Trophoblast cell (in vitro differentiated cells and primary cell): ENCODE results near the gene SHCBP1L.
"Not testable (repeated sequence)": the region's sequence is repeated elsewhere in the genome, so short reads cannot be mapped to it uniquely, and the experiment has no call there.

Experiments
- DNase-seq, 2 donors: peaks; one replicate each; pipeline ENCODE4 v3.0.0-alpha.2; 2016
- H2AFZ ChIP-seq: 2 replicates; pipeline ENCODE4 v1.6.1; 2013; ENCODE audit warnings: low read length, moderate library complexity, mild to moderate bottlenecking; ENCODE audit not compliant: insufficient read depth, poor library complexity
- H2AK5ac ChIP-seq: 2 replicates; pipeline ENCODE4 v1.6.1; 2013; ENCODE audit warnings: mild to moderate bottlenecking, low read length
- H2BK120ac ChIP-seq: 2 replicates; pipeline ENCODE4 v1.6.1; 2013; ENCODE audit warnings: low read length, mild to moderate bottlenecking, moderate library complexity; ENCODE audit not compliant: insufficient read depth, poor library complexity
- H2BK12ac ChIP-seq: 2 replicates; pipeline ENCODE4 v1.6.1; 2013; ENCODE audit warnings: mild to moderate bottlenecking, low read length, moderate library complexity
- H2BK5ac ChIP-seq: 2 replicates; pipeline ENCODE4 v1.6.1; 2013; ENCODE audit warnings: low read length, low read depth, moderate library complexity, mild to moderate bottlenecking; ENCODE audit not compliant: poor library complexity
- H3K14ac ChIP-seq: 2 replicates; pipeline ENCODE4 v1.6.1; 2013; ENCODE audit warnings: mild to moderate bottlenecking, low read length
- H3K18ac ChIP-seq: 2 replicates; pipeline ENCODE4 v1.6.1; 2013; ENCODE audit warnings: mild to moderate bottlenecking, low read length
- H3K23ac ChIP-seq: 2 replicates; pipeline ENCODE4 v1.6.1; 2013; ENCODE audit warnings: low read length
- H3K27ac ChIP-seq: 2 replicates; pipeline ENCODE4 v1.5.1; 2013; ENCODE audit warnings: low read depth, mild to moderate bottlenecking, inconsistent platforms, low read length, moderate library complexity
- H3K27me3 ChIP-seq: 2 replicates; pipeline ENCODE4 v1.6.1; 2013; ENCODE audit warnings: inconsistent platforms, mild to moderate bottlenecking, low read length, moderate library complexity; ENCODE audit not compliant: insufficient read depth
- H3K36me3 ChIP-seq, 2 experiments: 1 replicate in 1 of 2; 2 replicates in 1 of 2; pipeline ENCODE4 v1.6.1; 2013; ENCODE audit warnings: low read length in 2 of 2, mild to moderate bottlenecking in 2 of 2, moderate library complexity in 1 of 2; ENCODE audit not compliant: insufficient read depth in 2 of 2, control insufficient read depth in 1 of 2
- H3K4ac ChIP-seq: 2 replicates; pipeline ENCODE4 v1.6.1; 2013; ENCODE audit warnings: low read depth, mild to moderate bottlenecking, low read length, moderate library complexity
- H3K4me1 ChIP-seq, 2 experiments: 1 replicate in 1 of 2; 2 replicates in 1 of 2; pipeline ENCODE4 v1.6.1; 2013; ENCODE audit warnings: low read length in 2 of 2, mild to moderate bottlenecking in 2 of 2, moderate library complexity in 1 of 2; ENCODE audit not compliant: insufficient read depth in 2 of 2, control insufficient read depth in 1 of 2
- H3K4me2 ChIP-seq: 2 replicates; pipeline ENCODE4 v1.6.1; 2013; ENCODE audit warnings: inconsistent platforms, mild to moderate bottlenecking, low read length, moderate library complexity
- H3K4me3 ChIP-seq: 2 replicates; pipeline ENCODE4 v1.5.1; 2013; ENCODE audit warnings: mild to moderate bottlenecking, low read depth, low read length, inconsistent platforms
- H3K79me1 ChIP-seq: one replicate; pipeline ENCODE4 v1.6.1; 2013; ENCODE audit warnings: low read length
- H3K79me2 ChIP-seq: 2 replicates; pipeline ENCODE4 v1.6.1; 2013; ENCODE audit warnings: low read length, mild to moderate bottlenecking; ENCODE audit not compliant: control insufficient read depth, insufficient read depth, poor library complexity
- H3K9ac ChIP-seq: 2 replicates; pipeline ENCODE4 v1.6.1; 2013; ENCODE audit warnings: mild to moderate bottlenecking, low read length
- H3K9me3 ChIP-seq: 2 replicates; pipeline ENCODE4 v1.6.1; 2013; ENCODE audit warnings: low read depth, mild to moderate bottlenecking, control low read depth, inconsistent platforms, low read length; ENCODE audit not compliant: insufficient read depth
- H4K12ac ChIP-seq: 2 replicates; pipeline ENCODE4 v1.6.1; 2013; ENCODE audit warnings: low read depth, mild to moderate bottlenecking, low read length, moderate library complexity
- H4K8ac ChIP-seq: 2 replicates; pipeline ENCODE4 v1.6.1; 2013; ENCODE audit warnings: low read depth, mild to moderate bottlenecking, low read length, moderate library complexity
- H4K91ac ChIP-seq: one replicate; pipeline ENCODE4 v1.6.1; 2013; ENCODE audit warnings: low read depth, mild to moderate bottlenecking, low read length, moderate library complexity
- WGBS: extraction: QIAGEN DNeasy Blood & Tissue Kit; methylation state at CpG from one replicate; pipeline ENCODE4 v1.1.7; 2013; ENCODE audit warnings: missing lambda C conversion rate; ENCODE audit not compliant: insufficient read length, insufficient coverage; ENCODE audit errors: extremely low coverage; 5-methylcytosine and 5-hydroxymethylcytosine counted together

SHCBP1L gene

GRCh38 chr1:182956708-182957365 is 3.9 kb upstream of the SHCBP1L start:
- no peak overlapping the region for H4K12ac ChIP-seq
- no peaks in the 10 kb centered on the region for H3K36me3 ChIP-seq
- no peaks in the 10 kb centered on the region for H3K79me2 ChIP-seq
- H2AK5ac ChIP-seq, result no peak overlapping the region
- no peak overlapping the region for H3K4me2 ChIP-seq
- H4K8ac ChIP-seq, result no peak overlapping the region
- H3K4me1 ChIP-seq, result no peaks in the 10 kb centered on the region
- H3K27ac ChIP-seq, result no peak overlapping the region
- H2AFZ ChIP-seq, result no peak overlapping the region
- H2BK120ac ChIP-seq, result no peak overlapping the region
- no peak overlapping the region for H2BK12ac ChIP-seq
- DNase-seq, result no peak
- H3K18ac ChIP-seq, result no peak overlapping the region
- H4K91ac ChIP-seq, result no peak overlapping the region
- no peak overlapping the region for H3K23ac ChIP-seq
- H3K4me3 ChIP-seq, result no peak overlapping the region
- no peaks in the 10 kb centered on the region for H3K79me1 ChIP-seq
- H3K27me3 ChIP-seq, result no peaks in the 10 kb centered on the region
- H3K4ac ChIP-seq, result no peak overlapping the region
- H2BK5ac ChIP-seq, result no peak overlapping the region
- WGBS, result no CpG with 5 or more reads among the region's 2 CpGs
- H3K9ac ChIP-seq, result no peak overlapping the region
- no peaks in the 10 kb centered on the region for H3K9me3 ChIP-seq
- H3K14ac ChIP-seq, result no peak overlapping the region

DNA sequence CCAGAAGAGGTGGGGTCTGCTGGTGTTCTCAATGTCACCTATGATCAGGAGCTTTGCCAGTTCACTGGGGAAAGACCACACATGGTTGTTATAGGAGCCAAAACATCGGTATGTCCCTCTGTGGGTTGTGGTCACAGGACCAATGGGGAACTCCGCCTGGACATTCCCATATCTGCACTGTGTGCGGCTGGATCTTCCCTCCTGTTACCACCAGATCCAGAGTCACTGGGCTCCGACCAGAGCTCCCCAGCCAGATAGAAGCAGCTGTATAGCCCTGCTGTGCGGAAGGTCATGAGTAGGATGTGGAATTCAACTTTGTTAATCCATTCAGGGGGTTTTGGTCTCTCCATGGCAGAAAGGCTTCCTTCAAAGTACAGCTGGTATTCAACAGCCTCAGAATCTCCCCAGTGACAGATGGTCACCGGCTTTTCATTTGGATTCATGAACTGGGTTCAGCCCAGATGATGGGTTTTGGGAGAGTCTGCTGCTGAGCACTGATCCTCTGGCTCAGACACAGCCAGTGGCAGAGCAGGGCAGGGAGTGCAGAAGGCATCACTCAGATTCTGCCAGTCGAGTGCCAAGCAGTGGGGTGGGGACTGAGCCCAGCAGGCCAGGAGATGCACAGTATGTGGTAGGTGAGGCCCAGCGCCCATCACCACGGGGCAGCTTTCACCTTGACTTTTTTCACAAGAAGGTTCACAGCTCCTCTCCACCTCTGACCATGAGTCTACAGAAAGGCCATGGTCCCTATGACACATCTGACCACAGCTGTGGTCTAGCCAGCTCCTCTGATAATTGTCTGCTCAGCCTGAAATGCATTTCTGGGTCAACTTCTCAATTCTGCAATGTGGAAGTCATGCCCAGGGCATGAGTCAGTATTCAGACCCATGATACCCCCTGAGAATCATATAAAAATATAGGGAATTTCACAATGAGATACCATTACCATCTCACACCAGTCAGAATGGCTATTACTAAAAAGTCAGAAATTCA is 2.9 kb upstream of the SHCBP1L start:
- H3K36me3 ChIP-seq, result no peaks in the 10 kb centered on the region
- H4K8ac ChIP-seq, result no peak overlapping the region
- H2BK12ac ChIP-seq, result no peak overlapping the region
- H4K91ac ChIP-seq, result no peak overlapping the region
- H3K4ac ChIP-seq, result no peak overlapping the region
- H3K27me3 ChIP-seq, result no peaks in the 10 kb centered on the region
- H3K4me2 ChIP-seq, result no peak overlapping the region
- WGBS, result no CpG with 5 or more reads among the region's 9 CpGs
- H3K79me1 ChIP-seq, result no peaks in the 10 kb centered on the region
- H3K27ac ChIP-seq, result no peak overlapping the region
- DNase-seq, result peak in 1 of 2 donors; percentile 24
- no peak overlapping the region for H2AK5ac ChIP-seq
- H2AFZ ChIP-seq, result no peak overlapping the region
- peak overlapping the region; percentile 33 for H3K4me3 ChIP-seq
- no peak overlapping the region for H3K14ac ChIP-seq
- no peaks in the 10 kb centered on the region for H3K9me3 ChIP-seq
- H3K23ac ChIP-seq, result no peak overlapping the region
- H4K12ac ChIP-seq, result no peak overlapping the region
- no peaks in the 10 kb centered on the region for H3K4me1 ChIP-seq
- no peak overlapping the region for H2BK120ac ChIP-seq
- H3K9ac ChIP-seq, result no peak overlapping the region
- no peak overlapping the region for H2BK5ac ChIP-seq
- H3K79me2 ChIP-seq, result no peaks in the 10 kb centered on the region
- no peak overlapping the region for H3K18ac ChIP-seq

- Histone ChIP-seq H3K18ac (no peak overlapping the region), H2AK5ac (no peak overlapping the region), H2AFZ (no peak overlapping the region), H4K12ac (no peak overlapping the region), H3K4ac (no peak overlapping the region), H3K23ac (no peak overlapping the region), H3K4me2 (no peak overlapping the region), H3K4me1 (no peaks in the 10 kb centered on the region), H3K36me3 (no peaks in the 10 kb centered on the region), H2BK5ac (no peak overlapping the region), H3K79me2 (no peaks in the 10 kb centered on the region), H3K9me3 (no peaks in the 10 kb centered on the region), H3K9ac (no peak overlapping the region), H3K14ac (no peak overlapping the region), H4K91ac (no peak overlapping the region), H2BK120ac (no peak overlapping the region), H3K27ac (no peak overlapping the region), H4K8ac (no peak overlapping the region), H3K27me3 (no peaks in the 10 kb centered on the region), H3K4me3 (no peak overlapping the region), H3K79me1 (no peaks in the 10 kb centered on the region), H2BK12ac (no peak overlapping the region)
- no peak for DNase-seq
- WGBS, result no CpG with 5 or more reads among the region's 3 CpGs
These were observed 860 bp upstream of the SHCBP1L start for GRCh38 chr1:182953826-182954225.

GRCh38 chr1:182943336-182943735 is 9.6 kb downstream of the SHCBP1L start:
- not testable (repeated sequence) for H3K4ac ChIP-seq, H3K4me2 ChIP-seq, H3K9ac ChIP-seq, H3K27me3 ChIP-seq, H2BK120ac ChIP-seq, H4K91ac ChIP-seq, DNase-seq, H3K4me1 ChIP-seq, H3K18ac ChIP-seq, H2BK5ac ChIP-seq, H3K36me3 ChIP-seq, H3K79me2 ChIP-seq, H3K4me3 ChIP-seq, H3K23ac ChIP-seq, H3K79me1 ChIP-seq, H4K8ac ChIP-seq, H2AK5ac ChIP-seq, H4K12ac ChIP-seq, H3K14ac ChIP-seq, H2BK12ac ChIP-seq, H2AFZ ChIP-seq, H3K9me3 ChIP-seq, H3K27ac ChIP-seq
- no CpG with 5 or more reads among the region's 6 CpGs for WGBS
